ENCODE data around the gene SOWAHA. TPM values are rescaled to one million over a fixed set of nuclear protein-coding genes. Genes with fewer than 3 reads are reported as not detected.

SOWAHA gene
- total RNA-seq, 1 experiment from 2014 or later = not detected

DNA sequence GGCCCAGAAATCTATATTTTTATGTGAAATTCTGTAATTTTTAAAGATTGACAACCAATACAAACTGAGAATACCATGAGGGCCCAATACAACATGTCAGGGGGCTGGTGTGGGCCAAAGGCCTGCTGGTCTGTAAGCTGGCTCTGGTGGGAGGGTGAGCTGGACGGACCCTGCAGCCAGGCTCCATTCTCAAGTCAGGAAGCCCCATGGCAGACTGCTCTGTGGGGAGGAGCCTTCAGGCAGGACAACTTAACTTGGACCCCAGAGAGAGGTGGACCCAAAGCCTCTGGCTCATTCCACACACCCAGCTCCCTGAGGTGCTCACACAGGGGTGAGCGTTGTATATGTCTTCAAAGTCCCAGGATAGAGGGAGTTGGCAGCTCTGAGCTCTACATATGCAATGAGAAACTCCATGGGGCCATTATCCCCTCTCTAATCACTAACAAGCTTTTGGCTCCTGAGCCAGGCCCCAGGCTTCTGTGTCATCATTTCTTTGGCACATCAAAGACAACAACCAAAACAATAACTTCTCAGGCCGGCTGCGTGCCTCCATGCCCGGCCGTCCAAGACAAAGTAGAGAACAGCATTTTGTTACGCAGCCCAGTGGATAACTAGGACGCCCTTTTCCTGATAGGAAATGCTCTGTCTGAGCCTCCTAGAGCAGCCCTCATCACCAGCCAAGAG lies 42.5 kb upstream of the SOWAHA start:
- ChIA-PET POLR2A (no interaction called here), CTCF (no interaction called here)
- BruUV-seq (replicated peaks) = no TSS peak
- Histone ChIP-seq H3K4me3 (ENCODE audit: low read depth in 2 of 2, low read length in 2 of 2) (no peak overlapping the region), H3K27ac (ENCODE audit: low read length) (no peak overlapping the region), H3K4me1 (ENCODE audit: control insufficient read depth, insufficient read depth, low read length) (peaks cover 5% of the 10 kb centered on the region; the same call in 1 of the 2 replicates), H3K27me3 (ENCODE audit: control insufficient read depth, insufficient read depth, low read length) (no peaks in the 10 kb centered on the region), H3K9me3 (ENCODE audit: control insufficient read depth, insufficient read depth, low read depth, low read length) (no peaks in the 10 kb centered on the region), H3K36me3 (ENCODE audit: control insufficient read depth, insufficient read depth, low read length) (no peaks in the 10 kb centered on the region)
- intact Hi-C loops (cut with micrococcal nuclease; ENCODE audit: unreplicated experiment) = no loop called here
- no peak for DNase-seq (ENCODE audit: low read depth, low spot score)
- in situ Hi-C loops (cut with HindIII; ENCODE audit: low pct_unique_long_range_greater_than_20kb, low sequenced_read_pairs) = no loop called here
- TF ChIP-seq POLR2AphosphoS5 (IDR thresholded peaks at IDR 0.05; ENCODE audit: low read depth, low read length) (no peak), SIN3A (IDR thresholded peaks at IDR 0.05; ENCODE audit: borderline replicate concordance, insufficient read depth, low read depth, low read length) (no peak), TCF7L2 (IDR thresholded peaks at IDR 0.05; ENCODE audit: low read depth, low read length) (no peak)
- TF ChIP-seq, protein P1, sequence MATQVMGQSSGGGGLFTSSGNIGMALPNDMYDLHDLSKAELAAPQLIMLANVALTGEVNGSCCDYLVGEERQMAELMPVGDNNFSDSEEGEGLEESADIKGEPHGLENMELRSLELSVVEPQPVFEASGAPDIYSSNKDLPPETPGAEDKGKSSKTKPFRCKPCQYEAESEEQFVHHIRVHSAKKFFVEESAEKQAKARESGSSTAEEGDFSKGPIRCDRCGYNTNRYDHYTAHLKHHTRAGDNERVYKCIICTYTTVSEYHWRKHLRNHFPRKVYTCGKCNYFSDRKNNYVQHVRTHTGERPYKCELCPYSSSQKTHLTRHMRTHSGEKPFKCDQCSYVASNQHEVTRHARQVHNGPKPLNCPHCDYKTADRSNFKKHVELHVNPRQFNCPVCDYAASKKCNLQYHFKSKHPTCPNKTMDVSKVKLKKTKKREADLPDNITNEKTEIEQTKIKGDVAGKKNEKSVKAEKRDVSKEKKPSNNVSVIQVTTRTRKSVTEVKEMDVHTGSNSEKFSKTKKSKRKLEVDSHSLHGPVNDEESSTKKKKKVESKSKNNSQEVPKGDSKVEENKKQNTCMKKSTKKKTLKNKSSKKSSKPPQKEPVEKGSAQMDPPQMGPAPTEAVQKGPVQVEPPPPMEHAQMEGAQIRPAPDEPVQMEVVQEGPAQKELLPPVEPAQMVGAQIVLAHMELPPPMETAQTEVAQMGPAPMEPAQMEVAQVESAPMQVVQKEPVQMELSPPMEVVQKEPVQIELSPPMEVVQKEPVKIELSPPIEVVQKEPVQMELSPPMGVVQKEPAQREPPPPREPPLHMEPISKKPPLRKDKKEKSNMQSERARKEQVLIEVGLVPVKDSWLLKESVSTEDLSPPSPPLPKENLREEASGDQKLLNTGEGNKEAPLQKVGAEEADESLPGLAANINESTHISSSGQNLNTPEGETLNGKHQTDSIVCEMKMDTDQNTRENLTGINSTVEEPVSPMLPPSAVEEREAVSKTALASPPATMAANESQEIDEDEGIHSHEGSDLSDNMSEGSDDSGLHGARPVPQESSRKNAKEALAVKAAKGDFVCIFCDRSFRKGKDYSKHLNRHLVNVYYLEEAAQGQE (IDR thresholded peaks at IDR 0.05; ENCODE audit: insufficient read depth in 1 of 2, low read depth in 2 of 2, low read length in 1 of 2) = no peak
- TF ChIP-seq, protein P2, sequence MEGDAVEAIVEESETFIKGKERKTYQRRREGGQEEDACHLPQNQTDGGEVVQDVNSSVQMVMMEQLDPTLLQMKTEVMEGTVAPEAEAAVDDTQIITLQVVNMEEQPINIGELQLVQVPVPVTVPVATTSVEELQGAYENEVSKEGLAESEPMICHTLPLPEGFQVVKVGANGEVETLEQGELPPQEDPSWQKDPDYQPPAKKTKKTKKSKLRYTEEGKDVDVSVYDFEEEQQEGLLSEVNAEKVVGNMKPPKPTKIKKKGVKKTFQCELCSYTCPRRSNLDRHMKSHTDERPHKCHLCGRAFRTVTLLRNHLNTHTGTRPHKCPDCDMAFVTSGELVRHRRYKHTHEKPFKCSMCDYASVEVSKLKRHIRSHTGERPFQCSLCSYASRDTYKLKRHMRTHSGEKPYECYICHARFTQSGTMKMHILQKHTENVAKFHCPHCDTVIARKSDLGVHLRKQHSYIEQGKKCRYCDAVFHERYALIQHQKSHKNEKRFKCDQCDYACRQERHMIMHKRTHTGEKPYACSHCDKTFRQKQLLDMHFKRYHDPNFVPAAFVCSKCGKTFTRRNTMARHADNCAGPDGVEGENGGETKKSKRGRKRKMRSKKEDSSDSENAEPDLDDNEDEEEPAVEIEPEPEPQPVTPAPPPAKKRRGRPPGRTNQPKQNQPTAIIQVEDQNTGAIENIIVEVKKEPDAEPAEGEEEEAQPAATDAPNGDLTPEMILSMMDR (IDR thresholded peaks at IDR 0.05) = no peak
- no peak for ATAC-seq

DNA sequence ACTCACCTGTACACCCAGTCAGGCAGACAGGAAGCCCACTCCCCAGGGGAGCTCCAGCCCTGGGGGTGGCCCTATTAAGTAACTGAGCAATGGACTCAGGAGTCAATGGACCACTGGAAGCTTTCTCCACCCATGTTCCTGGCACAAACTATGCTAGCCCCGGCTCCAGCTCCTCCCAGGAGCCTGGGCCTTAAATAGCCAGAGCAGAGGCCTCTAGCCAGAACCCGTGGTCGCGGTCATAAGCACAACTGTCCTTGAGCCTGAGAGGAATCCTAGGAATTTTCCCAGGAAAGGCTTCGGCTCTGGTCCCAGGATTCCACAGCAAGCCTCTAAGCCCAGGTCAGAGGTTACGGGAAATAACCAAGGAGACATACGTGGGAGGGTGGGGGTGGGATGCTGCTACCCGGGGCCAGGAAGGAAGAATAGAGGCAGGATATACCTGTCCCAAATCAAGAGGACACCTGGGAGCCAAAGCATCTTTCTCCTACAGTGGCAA lies 41.6 kb upstream of the SOWAHA start:
- intact Hi-C loops (cut with micrococcal nuclease; ENCODE audit: unreplicated experiment) = no loop called here
- ChIA-PET POLR2A (no interaction called here), CTCF (no interaction called here)
- H3K4me1 ChIP-seq (ENCODE audit: control insufficient read depth, insufficient read depth, low read length) = peaks cover 11% of the 10 kb centered on the region; the same call in 1 of the 2 replicates
- H3K27ac ChIP-seq (ENCODE audit: low read length) = no peak overlapping the region
- H3K36me3 ChIP-seq (ENCODE audit: control insufficient read depth, insufficient read depth, low read length) = no peaks in the 10 kb centered on the region
- no peak for DNase-seq (ENCODE audit: low read depth, low spot score)
- in situ Hi-C loops (cut with HindIII; ENCODE audit: low pct_unique_long_range_greater_than_20kb, low sequenced_read_pairs) = no loop called here
- ATAC-seq = no peak
- no peak for TF ChIP-seq POLR2AphosphoS5 (IDR thresholded peaks at IDR 0.05; ENCODE audit: low read depth, low read length)
- no peak for TF ChIP-seq SIN3A (IDR thresholded peaks at IDR 0.05; ENCODE audit: borderline replicate concordance, insufficient read depth, low read depth, low read length)
- no peak for TF ChIP-seq TCF7L2 (IDR thresholded peaks at IDR 0.05; ENCODE audit: low read depth, low read length)
- TF ChIP-seq, protein P1 (IDR thresholded peaks at IDR 0.05; ENCODE audit: insufficient read depth in 1 of 2, low read depth in 2 of 2, low read length in 1 of 2) = no peak
- H3K9me3 ChIP-seq (ENCODE audit: control insufficient read depth, insufficient read depth, low read depth, low read length) = no peaks in the 10 kb centered on the region
- no peak overlapping the region for H3K4me3 ChIP-seq (ENCODE audit: low read depth in 2 of 2, low read length in 2 of 2)
- no peaks in the 10 kb centered on the region for H3K27me3 ChIP-seq (ENCODE audit: control insufficient read depth, insufficient read depth, low read length)
- BruUV-seq (replicated peaks) = no TSS peak

All from Panc1 (cell line).